Small intestine (tissue), 7 donors: ENCODE results near the gene ABCC1. TPM values are rescaled to one million over a fixed set of nuclear protein-coding genes. Genes with fewer than 3 reads are reported as not detected.

ENCODE experiments used
- DNase-seq, 2 donors: peaks; one replicate each; pipeline versions ENCODE4 v3.0.0 to v3.0.0-alpha.2; 2013
- FAIRE-seq: peaks from 2 replicates; lab custom pipeline; 2012; peaks lifted over from hg19 to GRCh38; lab: Jason Lieb, UNC
- H3K27ac ChIP-seq, 3 donors: one replicate each; pipeline ENCODE4 v1.5.1; 2013; ENCODE audit warnings: low read length in 2 of 3, mild to moderate bottlenecking in 2 of 3, control low read depth in 1 of 3, inconsistent platforms in 1 of 3, low read depth in 1 of 3, moderate library complexity in 1 of 3
- H3K27me3 ChIP-seq, 3 donors: one replicate each; pipeline ENCODE4 v1.6.1; 2013; ENCODE audit warnings: low read length in 3 of 3, inconsistent platforms in 1 of 3; ENCODE audit not compliant: control insufficient read depth in 3 of 3, insufficient read depth in 3 of 3
- H3K36me3 ChIP-seq, 3 donors: one replicate each; pipeline ENCODE4 v1.6.1; 2013; ENCODE audit warnings: low read length in 3 of 3, inconsistent platforms in 1 of 3, low read depth in 1 of 3, mild to moderate bottlenecking in 1 of 3, moderate library complexity in 1 of 3; ENCODE audit not compliant: control insufficient read depth in 3 of 3, insufficient read depth in 2 of 3
- H3K4me1 ChIP-seq, 3 donors: one replicate each; pipeline ENCODE4 v1.6.1; 2013; ENCODE audit warnings: low read length in 2 of 3, inconsistent platforms in 1 of 3, low read depth in 1 of 3, mild to moderate bottlenecking in 1 of 3, moderate library complexity in 1 of 3; ENCODE audit not compliant: control insufficient read depth in 3 of 3, insufficient read depth in 2 of 3
- H3K4me3 ChIP-seq, 3 donors: one replicate each; pipeline ENCODE4 v1.5.1; 2013; ENCODE audit warnings: low read length in 3 of 3, control low read depth in 1 of 3, inconsistent platforms in 1 of 3, low read depth in 1 of 3, mild to moderate bottlenecking in 1 of 3, moderate library complexity in 1 of 3
- H3K9me3 ChIP-seq, 2 donors: one replicate each; pipeline ENCODE4 v1.6.1; 2013; ENCODE audit warnings: low read depth in 1 of 2, low read length in 1 of 2; ENCODE audit not compliant: control insufficient read depth in 2 of 2, insufficient read depth in 1 of 2
- WGBS, 3 donors: extraction: QIAGEN DNeasy Blood & Tissue Kit; methylation state at CpG; one replicate each; pipeline ENCODE4 v1.1.7; 2013; 5-methylcytosine and 5-hydroxymethylcytosine counted together
- polyA plus RNA-seq, 4 donors: library from polyadenylated mRNA; stranded (reverse) in 3 of 4; unstranded in 1 of 4; fragments of 200-250 nt in 3 of 4; fragments of 120-200 nt in 1 of 4; gene quantifications; one replicate each; pipeline versions ENCODE4 v1.2.1 to v1.2.3, GENCODE V29; 2013
- donor health status: healthy with polysubstance abuse.
- donor health status: control.
- donor health status: control.
- donor health status: Bipolar disorder and iron deficiency.
- donor health status: healthy.

Gene ABCC1
- polyA plus RNA-seq, 4 donors: 0.54 to 12.4 (median 4.1) TPM

GRCh38 chr16:16084874-16085273 is 135.5 kb downstream of the ABCC1 start:
- H3K9me3 ChIP-seq: peaks cover 0 to 9% of the 10 kb centered on the region in 2 donors
- peaks cover 3 to 31% (median 8%) of the 10 kb centered on the region in 3 donors for H3K36me3 ChIP-seq
- H3K27me3 ChIP-seq: no peaks in the 10 kb centered on the region
- H3K27ac ChIP-seq: no peak overlapping the region
- whole genome bisulfite sequencing, 3 donors: 95 to 100% (median 98%) methylated on average over 3 of the region's 3 CpGs
- H3K4me3 ChIP-seq: no peak overlapping the region
- FAIRE-seq (no peak), DNase-seq (no peak)
- no peaks in the 10 kb centered on the region for H3K4me1 ChIP-seq

GRCh38 chr16:16086653-16087446 is 137.4 kb downstream of the ABCC1 start:
- peaks cover 0 to 9% of the 10 kb centered on the region in 2 donors for H3K9me3 ChIP-seq
- peaks cover 3 to 45% (median 11%) of the 10 kb centered on the region in 3 donors for H3K36me3 ChIP-seq
- no peaks in the 10 kb centered on the region for H3K4me1 ChIP-seq
- no peak overlapping the region for H3K27ac ChIP-seq
- H3K27me3 ChIP-seq: no peaks in the 10 kb centered on the region
- FAIRE-seq (no peak), DNase-seq (no peak)
- no peak overlapping the region for H3K4me3 ChIP-seq
- WGBS, 3 donors: 92 to 94% (median 94%) methylated on average over 18 of the region's 18 CpGs

GRCh38 chr16:16090238-16090637 is 140.8 kb downstream of the ABCC1 start:
- WGBS, 3 donors: 94 to 95% (median 95%) methylated on average over 19 of the region's 19 CpGs
- FAIRE-seq: no peak

GRCh38 chr16:16092925-16093627 is 143.7 kb downstream of the ABCC1 start:
- no peak overlapping the region for H3K4me3 ChIP-seq
- DNase-seq (no peak), FAIRE-seq (no peak)
- H3K4me1 ChIP-seq: no peaks in the 10 kb centered on the region
- peaks cover 0 to 28% (median 12%) of the 10 kb centered on the region in 3 donors for H3K36me3 ChIP-seq
- no peaks in the 10 kb centered on the region for H3K27me3 ChIP-seq
- 72 to 84% (median 76%) methylated on average over 9 of the region's 9 CpGs for WGBS, 3 donors
- H3K27ac ChIP-seq: peak overlapping the region in 1 of 3 donors; percentile 42
- no peaks in the 10 kb centered on the region for H3K9me3 ChIP-seq

More at GRCh38 chr16:16090238-16090637, 140.8 kb downstream of the ABCC1 start:
- H3K36me3 ChIP-seq: peaks cover 0 to 34% (median 10%) of the 10 kb centered on the region in 3 donors
- H3K27ac ChIP-seq: no peak overlapping the region
- no peaks in the 10 kb centered on the region for H3K27me3 ChIP-seq
- no peak overlapping the region for H3K4me3 ChIP-seq
- H3K4me1 ChIP-seq: no peaks in the 10 kb centered on the region
- DNase-seq: no peak
- H3K9me3 ChIP-seq: no peaks in the 10 kb centered on the region

GRCh38 chr16:16093628-16094332 is 144.4 kb downstream of the ABCC1 start:
- Histone ChIP-seq H3K4me1 (no peaks in the 10 kb centered on the region), H3K9me3 (no peaks in the 10 kb centered on the region), H3K4me3 (no peak overlapping the region), H3K36me3 (peaks cover 0 to 28% (median 11%) of the 10 kb centered on the region in 3 donors), H3K27ac (peak overlapping the region in 1 of 3 donors; percentile 42), H3K27me3 (no peaks in the 10 kb centered on the region)
- DNase-seq (no peak), FAIRE-seq (no peak)
- WGBS, 3 donors: 85 to 89% (median 89%) methylated on average over 11 of the region's 11 CpGs

GRCh38 chr16:16095646-16096045 is 146.2 kb downstream of the ABCC1 start:
- Histone ChIP-seq H3K4me1 (no peaks in the 10 kb centered on the region), H3K9me3 (no peaks in the 10 kb centered on the region), H3K4me3 (no peak overlapping the region), H3K36me3 (peaks cover 0 to 23% (median 8%) of the 10 kb centered on the region in 3 donors), H3K27me3 (no peaks in the 10 kb centered on the region), H3K27ac (peak overlapping the region in 2 of 3 donors; percentile 5 to 54)
- 85 to 94% (median 89%) methylated on average over 8 of the region's 8 CpGs for WGBS, 3 donors
- no peak for FAIRE-seq
- DNase-seq: no peak

- DNase-seq: peak in 1 of 2 donors; percentile 32
- no peak for FAIRE-seq
- Histone ChIP-seq H3K36me3 (peaks cover 0 to 18% (median 8%) of the 10 kb centered on the region in 3 donors), H3K27me3 (no peaks in the 10 kb centered on the region), H3K9me3 (no peaks in the 10 kb centered on the region), H3K27ac (peak overlapping the region in 2 of 3 donors; percentile 5 to 54), H3K4me1 (no peaks in the 10 kb centered on the region), H3K4me3 (no peak overlapping the region)
- WGBS, 3 donors: 38 to 43% (median 42%) methylated on average over 14 of the region's 14 CpGs
These were observed 146.9 kb downstream of the ABCC1 start for GRCh38 chr16:16096121-16096857.
